Measurements from ENCODE around the gene MAPK11. TPM values are rescaled to one million over a fixed set of nuclear protein-coding genes. Genes with fewer than 3 reads are reported as not detected.

The MAPK11 gene
- total and polyA plus RNA-seq, 2 donors (not counting 1 experiment from before 2014, with no cell fraction given) = 8.1 to 9.9 TPM

DNA sequence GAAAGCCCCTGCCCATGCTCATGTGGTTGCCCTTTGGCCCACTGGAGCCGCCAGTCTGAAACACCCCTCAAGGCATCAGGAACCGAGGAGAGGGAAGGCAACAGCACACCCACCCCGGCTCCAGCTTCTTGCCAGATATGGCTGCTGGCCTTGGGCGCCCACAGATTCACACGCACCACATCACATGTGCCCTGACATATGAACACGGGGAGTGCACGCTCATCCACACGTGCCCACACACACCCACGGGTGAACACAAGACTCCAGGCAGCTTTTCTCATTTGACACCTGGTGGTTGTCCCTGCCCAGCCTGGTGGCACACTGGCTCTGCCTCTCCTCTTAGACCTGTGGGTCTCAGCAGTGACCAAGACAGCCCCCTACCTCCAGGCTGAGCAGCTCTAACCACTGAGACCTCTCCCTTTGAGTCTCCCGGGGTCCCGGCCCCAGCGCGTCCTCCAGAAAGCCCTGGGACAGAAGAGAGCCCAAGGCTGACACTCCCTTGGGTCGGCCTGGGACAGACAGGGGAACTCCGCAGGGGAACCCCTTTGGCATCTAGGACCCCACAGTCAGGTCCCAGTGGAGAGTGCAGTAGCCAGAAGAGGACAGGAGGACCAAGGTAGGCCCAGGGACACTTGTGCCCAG lies 6.0 kb downstream of the MAPK11 start:
- no peaks in the 10 kb centered on the region for H4K20me1 ChIP-seq (ENCODE audit: control insufficient read depth, insufficient read depth, low read length, poor library complexity, severe bottlenecking)
- Mint-ChIP-seq H3K27me3 (peaks cover 7% of the 10 kb centered on the region), H3K9me3 (ENCODE audit: insufficient read depth) (no peaks in the 10 kb centered on the region), H3K27ac (no peak overlapping the region), H3K4me1 (peaks cover 18% of the 10 kb centered on the region), H3K4me3 (no peak overlapping the region)
- intact Hi-C loops (cut with micrococcal nuclease) = no loop called here
- ChIA-PET POLR2A (no interaction called here), CTCF (interaction anchor here (1.4 to 3.8 kb wide), 2 partner anchors 12 to 234 kb away, joined by 3 to 22 read pairs; partner anchors contain the start of gene HDAC10)
- ATAC-seq (ENCODE audit: low read depth) (no peak), DNase-seq (no peak)
- H3K4me1 ChIP-seq (ENCODE audit: control insufficient read depth in 2 of 2, insufficient read depth in 2 of 2, low read length in 2 of 2) = peaks cover 24 to 29% of the 10 kb centered on the region in 2 donors
- 88% methylated on average over 15 of the region's 15 CpGs for WGBS (ENCODE audit: insufficient coverage)
- H3K9ac ChIP-seq (ENCODE audit: low read length) = no peak overlapping the region
- H2AFZ ChIP-seq (ENCODE audit: insufficient read depth, low read depth, low read length, poor library complexity, severe bottlenecking) = no peak overlapping the region
- no peak for TF ChIP-seq EZH2 (IDR thresholded peaks at IDR 0.05; ENCODE audit: borderline replicate concordance, insufficient read depth, low read depth, low read length, poor library complexity, severe bottlenecking)
- TF ChIP-seq, protein P1, sequence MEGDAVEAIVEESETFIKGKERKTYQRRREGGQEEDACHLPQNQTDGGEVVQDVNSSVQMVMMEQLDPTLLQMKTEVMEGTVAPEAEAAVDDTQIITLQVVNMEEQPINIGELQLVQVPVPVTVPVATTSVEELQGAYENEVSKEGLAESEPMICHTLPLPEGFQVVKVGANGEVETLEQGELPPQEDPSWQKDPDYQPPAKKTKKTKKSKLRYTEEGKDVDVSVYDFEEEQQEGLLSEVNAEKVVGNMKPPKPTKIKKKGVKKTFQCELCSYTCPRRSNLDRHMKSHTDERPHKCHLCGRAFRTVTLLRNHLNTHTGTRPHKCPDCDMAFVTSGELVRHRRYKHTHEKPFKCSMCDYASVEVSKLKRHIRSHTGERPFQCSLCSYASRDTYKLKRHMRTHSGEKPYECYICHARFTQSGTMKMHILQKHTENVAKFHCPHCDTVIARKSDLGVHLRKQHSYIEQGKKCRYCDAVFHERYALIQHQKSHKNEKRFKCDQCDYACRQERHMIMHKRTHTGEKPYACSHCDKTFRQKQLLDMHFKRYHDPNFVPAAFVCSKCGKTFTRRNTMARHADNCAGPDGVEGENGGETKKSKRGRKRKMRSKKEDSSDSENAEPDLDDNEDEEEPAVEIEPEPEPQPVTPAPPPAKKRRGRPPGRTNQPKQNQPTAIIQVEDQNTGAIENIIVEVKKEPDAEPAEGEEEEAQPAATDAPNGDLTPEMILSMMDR (IDR thresholded peaks at IDR 0.05) = no peak
- no peaks in the 10 kb centered on the region for H3K79me2 ChIP-seq (ENCODE audit: control insufficient read depth, insufficient read depth, low read length)
- H3K27ac ChIP-seq (ENCODE audit: low read length in 2 of 2) = no peak overlapping the region
- no peaks in the 10 kb centered on the region for H3K9me3 ChIP-seq (ENCODE audit: control extremely low read depth in 1 of 3, control insufficient read depth in 2 of 3, insufficient read depth in 1 of 3, low read length in 2 of 3)
- no peak overlapping the region for H3K4me2 ChIP-seq (replicated peaks; ENCODE audit: low read depth, low read length, poor library complexity, severe bottlenecking)
- H3K27me3 ChIP-seq (replicated peaks in 1 of 4; ENCODE audit: control extremely low read depth in 1 of 4, control insufficient read depth in 3 of 4, insufficient read depth in 4 of 4, low read length in 3 of 4) = peaks cover 0 to 35% (median 12%) of the 10 kb centered on the region in 4 experiments
- H3K4me3 ChIP-seq (ENCODE audit: control extremely low read depth in 1 of 5, extremely low read depth in 1 of 5, insufficient read depth in 1 of 5, low read depth in 2 of 5, low read length in 4 of 5) = no peak overlapping the region
- no peaks in the 10 kb centered on the region for H3K36me3 ChIP-seq (replicated peaks in 1 of 2; ENCODE audit: control extremely low read depth in 1 of 2, control insufficient read depth in 1 of 2, extremely low read depth in 1 of 2, insufficient read depth in 2 of 2, low read length in 1 of 2)

DNA sequence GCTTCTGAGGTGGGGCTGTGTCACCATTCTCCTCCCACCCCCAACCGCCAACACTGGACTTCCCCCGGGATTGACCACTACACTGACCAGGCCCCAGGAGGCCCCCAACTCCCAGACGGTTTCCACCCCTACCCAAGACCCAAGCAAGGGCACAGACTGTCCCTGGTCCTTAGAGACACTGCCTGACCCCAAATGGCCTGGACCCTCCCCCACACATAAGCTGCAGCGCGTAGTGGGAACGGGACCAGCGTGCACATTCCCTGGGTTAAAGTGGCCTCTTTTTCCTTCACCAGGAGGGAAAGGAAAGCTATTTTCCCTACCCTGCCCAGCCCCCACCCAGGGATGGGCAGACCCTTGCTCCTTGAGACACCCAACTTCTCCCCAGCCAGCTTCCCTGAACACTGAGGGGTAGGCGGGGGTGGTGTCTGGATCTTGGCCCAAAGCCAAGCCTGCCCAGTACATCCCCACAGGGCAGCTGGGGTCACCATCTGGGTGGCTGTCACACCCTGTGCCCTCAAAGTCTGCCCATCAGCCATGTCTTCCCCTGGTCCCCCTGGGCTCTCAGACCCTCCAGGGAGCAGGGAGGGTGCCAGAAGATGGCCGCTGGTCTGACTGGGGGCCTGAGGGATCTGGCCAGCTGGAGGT lies 7.1 kb downstream of the MAPK11 start:
- intact Hi-C loops (cut with micrococcal nuclease) = no loop called here
- DNase-seq = no peak
- Mint-ChIP-seq H3K4me1 (peaks cover 14% of the 10 kb centered on the region), H3K9me3 (ENCODE audit: insufficient read depth) (no peaks in the 10 kb centered on the region), H3K4me3 (peak overlapping the region; percentile 74), H3K27me3 (peaks cover 10% of the 10 kb centered on the region), H3K27ac (no peak overlapping the region)
- no peak for ATAC-seq (ENCODE audit: low read depth)
- TF ChIP-seq, protein P1 (IDR thresholded peaks at IDR 0.05) = no peak
- TF ChIP-seq EZH2 (IDR thresholded peaks at IDR 0.05; ENCODE audit: borderline replicate concordance, insufficient read depth, low read depth, low read length, poor library complexity, severe bottlenecking) = no peak
- Histone ChIP-seq H3K4me3 (ENCODE audit: control extremely low read depth in 1 of 5, extremely low read depth in 1 of 5, insufficient read depth in 1 of 5, low read depth in 2 of 5, low read length in 4 of 5) (no peak overlapping the region), H3K79me2 (ENCODE audit: control insufficient read depth, insufficient read depth, low read length) (no peaks in the 10 kb centered on the region), H3K36me3 (replicated peaks in 1 of 2; ENCODE audit: control extremely low read depth in 1 of 2, control insufficient read depth in 1 of 2, extremely low read depth in 1 of 2, insufficient read depth in 2 of 2, low read length in 1 of 2) (no peaks in the 10 kb centered on the region), H3K4me1 (ENCODE audit: control insufficient read depth in 2 of 2, insufficient read depth in 2 of 2, low read length in 2 of 2) (peaks cover 21 to 24% of the 10 kb centered on the region in 2 donors), H4K20me1 (ENCODE audit: control insufficient read depth, insufficient read depth, low read length, poor library complexity, severe bottlenecking) (no peaks in the 10 kb centered on the region), H3K27ac (ENCODE audit: low read length in 2 of 2) (no peak overlapping the region), H3K4me2 (replicated peaks; ENCODE audit: low read depth, low read length, poor library complexity, severe bottlenecking) (peak overlapping the region; percentile 70), H3K27me3 (replicated peaks in 1 of 4; ENCODE audit: control extremely low read depth in 1 of 4, control insufficient read depth in 3 of 4, insufficient read depth in 4 of 4, low read length in 3 of 4) (peaks cover 0 to 31% (median 9%) of the 10 kb centered on the region in 4 experiments), H3K9me3 (ENCODE audit: control extremely low read depth in 1 of 3, control insufficient read depth in 2 of 3, insufficient read depth in 1 of 3, low read length in 2 of 3) (no peaks in the 10 kb centered on the region), H2AFZ (ENCODE audit: insufficient read depth, low read depth, low read length, poor library complexity, severe bottlenecking) (no peak overlapping the region), H3K9ac (ENCODE audit: low read length) (no peak overlapping the region)
- 66% methylated on average over 7 of the region's 9 CpGs for WGBS (ENCODE audit: insufficient coverage)
- POLR2A ChIA-PET = no interaction called here
- CTCF ChIA-PET = interaction anchor here (0.7 to 3.8 kb wide), 3 partner anchors 11 to 235 kb away, joined by 3 to 22 read pairs (median 3); partner anchors contain the start of gene HDAC10

Data from B cell (primary cell).